NCI-H345 treated with DMSO at 0.1 percent for 48 hours (cell line): Measurements from ENCODE around the gene MAP4K5.

ENCODE experiments used
- DNase-seq: peaks from one replicate; lab custom pipeline; 2025; ENCODE audit not compliant: unreplicated experiment; lab: John Stamatoyannopoulos, UW

The MAP4K5 gene

DNA sequence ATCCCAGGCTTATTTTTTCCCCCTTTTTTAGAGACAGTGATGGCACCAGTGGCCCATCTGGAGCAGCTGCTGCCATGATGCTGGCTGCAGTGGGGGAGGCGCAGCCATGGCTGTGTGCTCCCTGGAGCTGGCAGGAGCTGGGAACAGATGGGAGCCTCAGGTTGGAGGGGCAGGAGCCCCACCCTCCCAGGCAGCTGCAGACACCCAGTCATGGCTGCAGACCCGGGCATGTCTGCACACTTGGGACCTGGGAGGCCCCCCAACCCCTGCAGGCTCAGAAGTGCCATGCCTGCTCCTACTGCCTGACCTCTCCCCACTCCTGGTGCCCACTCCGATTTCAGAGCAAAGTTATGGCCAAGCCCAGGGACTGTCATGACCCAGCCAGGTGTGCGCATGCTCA is 160.8 kb downstream of the MAP4K5 start:
- no peak for DNase-seq
